T-helper 1 cell treated with Interleukin-12 subunit alpha and Interleukin-12 subunit beta and Interleukin-4 antibody, amounts not matched to agents 30 μg/mL and 1 μg/mL, for 36 hours (primary cell): ENCODE results near the gene NAALADL2.

Source experiments
- H3K27ac Mint-ChIP-seq: one replicate; pipeline ENCODE4 v1.8.0; 2021; ENCODE audit warnings: mild to moderate bottlenecking, mixed read lengths
- H3K27me3 Mint-ChIP-seq: one replicate; pipeline ENCODE4 v1.8.0; 2021; ENCODE audit warnings: low read depth, mixed read lengths
- H3K36me3 Mint-ChIP-seq: one replicate; pipeline ENCODE4 v1.8.0; 2021; ENCODE audit warnings: low read depth, mixed read lengths
- H3K4me1 Mint-ChIP-seq: one replicate; pipeline ENCODE4 v1.8.0; 2021; ENCODE audit warnings: low read depth, mixed read lengths
- H3K4me3 Mint-ChIP-seq: one replicate; pipeline ENCODE4 v1.8.0; 2021; ENCODE audit warnings: mild to moderate bottlenecking, moderate library complexity, mixed read lengths
- H3K9me3 Mint-ChIP-seq: one replicate; pipeline ENCODE4 v1.8.0; 2021; ENCODE audit warnings: mixed read lengths

The NAALADL2 gene

DNA sequence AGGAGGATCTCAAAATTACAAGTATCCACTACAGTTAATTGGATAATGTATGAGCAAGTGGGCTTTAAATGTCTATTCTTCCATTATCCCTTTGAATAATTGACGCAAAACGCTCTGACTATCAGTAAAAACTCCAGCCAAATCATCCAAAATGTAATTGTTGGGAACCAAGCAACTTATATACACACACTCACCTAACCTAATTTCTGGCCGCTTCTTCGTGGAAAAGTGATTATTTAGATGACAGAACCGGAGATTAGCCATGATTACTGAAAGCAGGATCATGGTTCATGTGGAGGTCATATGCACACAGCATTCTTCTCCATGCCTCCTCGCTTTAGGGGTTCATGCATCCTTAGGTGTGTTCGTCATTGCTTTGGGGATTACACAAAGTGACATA lies 992.4 kb downstream of the NAALADL2 start:
- Mint-ChIP-seq H3K27ac (no peak overlapping the region), H3K36me3 (no peaks in the 10 kb centered on the region), H3K4me3 (no peak overlapping the region), H3K4me1 (no peaks in the 10 kb centered on the region), H3K9me3 (no peaks in the 10 kb centered on the region), H3K27me3 (no peaks in the 10 kb centered on the region)

DNA sequence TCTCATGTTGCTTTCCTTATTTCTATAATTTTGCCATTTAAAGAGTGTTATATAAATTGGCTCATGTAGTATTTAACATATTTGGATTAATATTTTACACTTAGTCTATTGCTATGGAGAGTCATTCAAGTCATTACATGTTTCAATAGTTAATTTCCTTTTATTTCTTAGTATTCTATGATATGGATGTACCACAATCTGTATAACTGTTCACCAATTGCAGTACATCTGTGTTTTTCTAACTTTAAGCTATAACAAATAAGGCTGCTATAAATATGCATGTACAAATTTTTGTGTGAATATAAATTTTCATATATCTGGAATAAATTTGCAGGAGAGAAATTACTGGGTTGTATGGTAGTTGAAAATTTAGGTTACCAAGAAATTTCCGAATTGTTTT lies 993.4 kb downstream of the NAALADL2 start:
- H3K27ac Mint-ChIP-seq = no peak overlapping the region
- no peaks in the 10 kb centered on the region for H3K4me1 Mint-ChIP-seq
- no peak overlapping the region for H3K4me3 Mint-ChIP-seq
- no peaks in the 10 kb centered on the region for H3K27me3 Mint-ChIP-seq
- no peaks in the 10 kb centered on the region for H3K9me3 Mint-ChIP-seq
- no peaks in the 10 kb centered on the region for H3K36me3 Mint-ChIP-seq

DNA sequence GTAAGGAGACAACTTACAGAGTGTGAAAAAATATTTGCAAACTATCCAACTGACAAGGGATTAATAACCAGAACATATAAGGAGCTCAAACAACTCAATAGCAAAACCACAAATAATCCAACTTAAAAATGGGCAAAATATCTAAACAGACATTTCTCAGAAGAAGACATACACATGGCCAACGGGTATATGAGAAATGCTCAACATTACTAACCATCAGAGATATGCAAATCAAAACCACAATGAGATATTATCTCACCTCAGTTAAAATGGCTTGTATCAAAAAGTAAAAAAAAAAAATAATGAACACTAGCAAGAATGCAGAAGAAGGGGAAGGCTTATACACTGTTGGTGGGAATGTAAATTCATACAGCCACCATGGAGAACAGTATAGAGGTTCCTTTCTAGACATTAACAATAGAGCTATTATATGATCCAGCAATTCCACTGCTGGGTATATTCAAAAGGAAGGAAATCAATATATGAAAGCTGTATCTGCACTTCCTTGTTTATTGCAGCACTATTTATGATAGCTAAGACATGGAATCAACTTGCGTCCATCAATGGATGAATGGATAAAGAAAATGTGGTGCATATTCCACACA lies 998.6 kb downstream of the NAALADL2 start:
- Mint-ChIP-seq H3K27ac (no peak overlapping the region), H3K9me3 (peaks cover 3% of the 10 kb centered on the region), H3K4me3 (no peak overlapping the region), H3K27me3 (no peaks in the 10 kb centered on the region), H3K36me3 (no peaks in the 10 kb centered on the region), H3K4me1 (no peaks in the 10 kb centered on the region)
